OCI-LY3 (cell line): Measurements from ENCODE around the gene ACCS.

ENCODE experiments used
- H2AFZ ChIP-seq: fragments of 200-600, 300-600 bp; shearing (Covaris generic); 2 replicates; pipeline ENCODE4 v1.6.0; 2014; ENCODE audit warnings: antibody characterized with exemption, low read depth, low read length
- H3K27ac ChIP-seq: fragments of 200-600, 300-600 bp; sonication (generic); 2 replicates; pipeline ENCODE4 v1.5.1; 2014; ENCODE audit warnings: mild to moderate bottlenecking, low read length, moderate library complexity, mixed read lengths
- H3K27me3 ChIP-seq: fragments of 200-600, 300-600 bp; sonication (generic); 2 replicates; pipeline ENCODE4 v1.6.1; 2014; ENCODE audit warnings: low read depth, low read length, mixed read lengths
- H3K36me3 ChIP-seq: fragments of 200-600, 300-600 bp; sonication (generic); replicated peaks from 2 replicates; pipeline ENCODE3; 2014; ENCODE audit warnings: low read depth, low read length, mixed read lengths
- H3K4me1 ChIP-seq: fragments of 300-600, 200-600 bp; sonication (generic); 2 replicates; pipeline ENCODE4 v1.6.1; 2014; ENCODE audit warnings: low read length, mixed read lengths
- H3K4me2 ChIP-seq: fragments of 200-600, 300-600 bp; sonication (generic); 2 replicates; pipeline ENCODE4 v1.6.1; 2014; ENCODE audit warnings: low read length, mixed read lengths
- H3K4me3 ChIP-seq: fragments of 300-600, 200-600 bp; sonication (generic); 2 replicates; pipeline ENCODE4 v1.5.1; 2014; ENCODE audit warnings: antibody characterized with exemption, mild to moderate bottlenecking, low read length, moderate library complexity
- H3K79me2 ChIP-seq: fragments of 300-600, 200-600 bp; shearing (Covaris generic); 2 replicates; pipeline ENCODE4 v1.6.1; 2014; ENCODE audit warnings: mild to moderate bottlenecking, low read length, mixed read lengths
- H3K9ac ChIP-seq: fragments of 300-600, 200-600 bp; shearing (Covaris generic); 2 replicates; pipeline ENCODE4 v1.6.0; 2014; ENCODE audit warnings: mild to moderate bottlenecking, low read length, moderate library complexity
- H3K9me3 ChIP-seq: fragments of 200-600, 300-600 bp; shearing (Covaris generic); 2 replicates; pipeline ENCODE4 v1.6.1; 2014; ENCODE audit warnings: low read length, mixed read lengths; ENCODE audit not compliant: insufficient read depth
- H4K20me1 ChIP-seq: fragments of 200-600, 300-600 bp; sonication (generic); 2 replicates; pipeline ENCODE4 v1.6.1; 2016; ENCODE audit warnings: low read length, mixed read lengths; ENCODE audit not compliant: insufficient read depth
- CTCF ChIP-seq: fragments of 200-600, 300-600 bp; sonication (generic); IDR thresholded peaks from 2 replicates; pipeline ENCODE4 v1.5.1; 2014; ENCODE audit warnings: antibody characterized with exemption, low read length, low read depth
- EZH2phosphoT487 ChIP-seq: fragments of 200-600 bp; shearing (Covaris generic); IDR thresholded peaks from 2 replicates; pipeline ENCODE4 v1.6.1; 2018; ENCODE audit warnings: antibody characterized with exemption, mixed run types, low read depth

The ACCS gene

GRCh38 chr11:44043157-44043556 is 22.9 kb upstream of the ACCS start:
- no peak overlapping the region for H2AFZ ChIP-seq
- H3K79me2 ChIP-seq, result no peaks in the 10 kb centered on the region
- H3K9ac ChIP-seq, result no peak overlapping the region
- H3K4me2 ChIP-seq, result no peak overlapping the region
- H3K27ac ChIP-seq, result no peak overlapping the region
- no peak for TF ChIP-seq CTCF
- no peak for TF ChIP-seq EZH2phosphoT487
- H3K36me3 ChIP-seq, result no peaks in the 10 kb centered on the region
- no peak overlapping the region for H3K4me3 ChIP-seq
- peaks cover 7% of the 10 kb centered on the region for H3K9me3 ChIP-seq
- no peaks in the 10 kb centered on the region for H4K20me1 ChIP-seq
- H3K4me1 ChIP-seq, result no peaks in the 10 kb centered on the region
- no peaks in the 10 kb centered on the region for H3K27me3 ChIP-seq

GRCh38 chr11:44046182-44046581 is 19.9 kb upstream of the ACCS start:
- H3K4me2 ChIP-seq, result no peak overlapping the region
- H4K20me1 ChIP-seq, result no peaks in the 10 kb centered on the region
- H3K27ac ChIP-seq, result no peak overlapping the region
- TF ChIP-seq EZH2phosphoT487 (no peak), CTCF (no peak)
- H3K9me3 ChIP-seq, result peaks cover 3% of the 10 kb centered on the region
- H3K79me2 ChIP-seq, result no peaks in the 10 kb centered on the region
- H3K27me3 ChIP-seq, result no peaks in the 10 kb centered on the region
- no peak overlapping the region for H3K9ac ChIP-seq
- no peak overlapping the region for H2AFZ ChIP-seq
- H3K4me3 ChIP-seq, result no peak overlapping the region
- no peaks in the 10 kb centered on the region for H3K4me1 ChIP-seq
- no peaks in the 10 kb centered on the region for H3K36me3 ChIP-seq

- Histone ChIP-seq H3K9me3 (no peaks in the 10 kb centered on the region), H3K4me2 (no peak overlapping the region), H3K36me3 (no peaks in the 10 kb centered on the region), H2AFZ (no peak overlapping the region), H3K79me2 (no peaks in the 10 kb centered on the region), H3K9ac (no peak overlapping the region), H3K4me1 (no peaks in the 10 kb centered on the region), H3K4me3 (no peak overlapping the region), H3K27me3 (no peaks in the 10 kb centered on the region), H4K20me1 (no peaks in the 10 kb centered on the region), H3K27ac (no peak overlapping the region)
- TF ChIP-seq EZH2phosphoT487, result no peak
- TF ChIP-seq CTCF, result no peak
Measured at GRCh38 chr11:44047298-44047697, 18.8 kb upstream of the ACCS start.

GRCh38 chr11:44047931-44048431 is 18.1 kb upstream of the ACCS start, which contains the start of gene ACCSL:
Gene ACCSL, plus strand, starts transcription at chr11:44047981. Its CDS starts 56 bp downstream, at chr11:44048037.
- Histone ChIP-seq H3K79me2 (no peaks in the 10 kb centered on the region), H3K4me2 (no peak within 1 kb of the TSS), H3K27me3 (no peaks in the 10 kb centered on the region), H3K36me3 (no peaks in the 10 kb centered on the region), H4K20me1 (no peaks in the 10 kb centered on the region), H3K27ac (no peak within 1 kb of the TSS), H3K9me3 (no peaks in the 10 kb centered on the region), H3K4me3 (no peak within 1 kb of the TSS), H2AFZ (no peak within 1 kb of the TSS), H3K4me1 (no peaks in the 10 kb centered on the region), H3K9ac (no peak within 1 kb of the TSS)
- no peak for TF ChIP-seq EZH2phosphoT487
- no peak for TF ChIP-seq CTCF
